ENCODE data around the gene SPINK1.

The SPINK1 gene

DNA sequence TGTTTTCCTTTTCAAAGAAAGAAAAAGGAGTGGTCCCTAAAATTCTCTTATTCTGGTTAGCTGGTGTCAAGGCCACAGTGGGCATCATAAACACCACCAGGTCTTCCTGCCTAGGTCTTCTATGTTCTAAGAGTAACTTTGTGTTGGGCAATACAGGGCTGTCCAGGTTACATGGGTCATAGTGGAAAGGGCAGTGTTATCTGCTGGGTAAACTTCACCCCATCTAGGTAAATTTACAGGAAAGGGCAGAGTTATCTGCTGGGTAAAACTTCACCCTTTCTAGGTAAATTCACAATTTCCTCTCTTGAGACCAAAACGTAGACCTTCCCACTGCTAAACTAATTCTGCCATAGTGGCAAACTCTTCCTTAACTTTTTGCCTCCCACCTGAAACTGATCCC lies 30.0 kb downstream of the SPINK1 start:
- DNase-seq: no peak
- Histone ChIP-seq H3K23ac (ENCODE audit: low read length) (no peak overlapping the region), H4K8ac (ENCODE audit: low read depth, low read length) (no peak overlapping the region), H3K4ac (ENCODE audit: low read depth, low read length) (no peak overlapping the region), H3K56ac (ENCODE audit: low read length) (no peak overlapping the region), H4K5ac (ENCODE audit: low read length) (no peak overlapping the region), H2BK120ac (ENCODE audit: low read depth, low read length) (no peak overlapping the region), H2BK5ac (ENCODE audit: low read length) (no peak overlapping the region), H2BK15ac (replicated peaks; ENCODE audit: low read depth) (no peak overlapping the region), H3K4me3 (ENCODE audit: low read length) (no peak overlapping the region), H3K27ac (ENCODE audit: low read depth, low read length) (no peak overlapping the region), H3K79me2 (ENCODE audit: control insufficient read depth, insufficient read depth, low read length) (no peaks in the 10 kb centered on the region), H2AK5ac (ENCODE audit: low read length) (no peak overlapping the region), H3K4me1 (ENCODE audit: control insufficient read depth, low read depth, low read length) (no peaks in the 10 kb centered on the region), H3K4me2 (ENCODE audit: low read length) (no peak overlapping the region), H3K79me1 (ENCODE audit: low read length) (no peaks in the 10 kb centered on the region), H3K36me3 (ENCODE audit: control insufficient read depth, insufficient read depth, low read length) (no peaks in the 10 kb centered on the region), H3K27me3 (ENCODE audit: insufficient read depth, low read length, poor library complexity) (no peaks in the 10 kb centered on the region), H3K9ac (ENCODE audit: low read length) (no peak overlapping the region), H3K18ac (ENCODE audit: low read length) (no peak overlapping the region)
- no CpG with 5 or more reads among the region's 1 CpG for WGBS (ENCODE audit: extremely low coverage, insufficient coverage, low lambda C conversion rate)

DNA sequence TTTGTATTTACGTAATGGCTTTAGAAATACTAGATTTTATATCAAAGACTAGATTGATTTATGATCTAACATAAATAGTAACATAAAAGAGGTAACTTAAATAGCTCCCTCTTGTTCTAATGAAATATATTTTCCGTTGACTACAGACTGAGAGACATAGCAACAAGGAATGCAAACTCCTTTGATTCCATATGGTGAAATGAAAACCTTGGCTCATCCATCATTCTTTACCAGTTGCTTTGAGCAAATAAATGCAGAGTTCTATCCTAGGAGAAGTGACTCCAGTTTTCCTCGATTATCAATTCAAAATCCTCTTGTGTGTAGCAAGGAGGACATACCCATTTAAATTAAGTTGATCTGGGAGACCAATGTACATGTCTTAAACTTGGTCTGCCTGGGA lies 31.0 kb downstream of the SPINK1 start:
- Histone ChIP-seq H3K27ac (ENCODE audit: low read depth, low read length) (no peak overlapping the region), H4K5ac (ENCODE audit: low read length) (no peak overlapping the region), H3K9ac (ENCODE audit: low read length) (no peak overlapping the region), H3K4me2 (ENCODE audit: low read length) (no peak overlapping the region), H3K56ac (ENCODE audit: low read length) (no peak overlapping the region), H3K27me3 (ENCODE audit: insufficient read depth, low read length, poor library complexity) (no peaks in the 10 kb centered on the region), H3K79me1 (ENCODE audit: low read length) (no peaks in the 10 kb centered on the region), H2AK5ac (ENCODE audit: low read length) (no peak overlapping the region), H4K8ac (ENCODE audit: low read depth, low read length) (no peak overlapping the region), H2BK15ac (replicated peaks; ENCODE audit: low read depth) (no peak overlapping the region), H3K4ac (ENCODE audit: low read depth, low read length) (no peak overlapping the region), H3K4me3 (ENCODE audit: low read length) (no peak overlapping the region), H3K36me3 (ENCODE audit: control insufficient read depth, insufficient read depth, low read length) (no peaks in the 10 kb centered on the region), H3K4me1 (ENCODE audit: control insufficient read depth, low read depth, low read length) (no peaks in the 10 kb centered on the region), H3K18ac (ENCODE audit: low read length) (no peak overlapping the region), H3K23ac (ENCODE audit: low read length) (no peak overlapping the region), H2BK120ac (ENCODE audit: low read depth, low read length) (no peak overlapping the region), H3K79me2 (ENCODE audit: control insufficient read depth, insufficient read depth, low read length) (no peaks in the 10 kb centered on the region), H2BK5ac (ENCODE audit: low read length) (no peak overlapping the region)
- DNase-seq: no peak
- no CpG with 5 or more reads among the region's 3 CpGs for WGBS (ENCODE audit: extremely low coverage, insufficient coverage, low lambda C conversion rate)

DNA sequence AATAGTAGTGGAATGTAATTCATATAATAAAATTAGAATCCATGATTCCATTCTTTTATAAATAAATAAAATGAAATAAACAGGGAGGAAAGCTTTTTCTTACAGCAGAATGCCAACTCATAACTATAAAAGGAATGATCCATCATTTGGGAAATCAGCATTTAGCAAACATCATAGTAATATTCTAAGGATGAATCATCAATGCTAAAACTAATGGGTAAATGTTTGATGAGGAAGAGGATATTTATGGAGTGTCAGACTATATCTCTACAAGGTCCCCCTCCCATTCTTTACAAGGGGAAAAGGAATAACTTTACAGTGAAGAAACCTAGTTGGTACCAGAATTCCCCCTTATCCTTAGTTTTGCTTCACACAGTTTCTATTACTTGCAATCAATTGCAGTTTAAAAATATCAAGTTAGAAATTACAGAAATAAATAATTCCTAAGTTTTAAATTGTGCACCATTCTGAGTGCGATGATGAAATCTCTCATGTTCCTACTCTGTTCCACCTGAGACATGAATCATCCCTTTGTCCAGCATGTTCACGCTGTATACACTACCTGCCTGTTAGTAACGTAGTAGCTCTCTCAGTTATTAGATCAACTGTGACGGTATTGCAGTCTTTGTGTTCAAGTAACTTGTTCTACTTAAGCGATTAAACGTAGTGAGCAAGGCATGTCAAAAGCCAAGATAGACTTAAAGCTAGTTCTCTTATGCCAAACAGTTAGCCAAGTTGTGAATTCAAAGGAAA lies 34.7 kb downstream of the SPINK1 start:
- Histone ChIP-seq H4K8ac (ENCODE audit: low read depth, low read length) (no peak overlapping the region), H3K4me3 (ENCODE audit: low read length) (no peak overlapping the region), H3K36me3 (ENCODE audit: control insufficient read depth, insufficient read depth, low read length) (no peaks in the 10 kb centered on the region), H3K4ac (ENCODE audit: low read depth, low read length) (no peak overlapping the region), H3K23ac (ENCODE audit: low read length) (no peak overlapping the region), H2AK5ac (ENCODE audit: low read length) (no peak overlapping the region), H3K18ac (ENCODE audit: low read length) (no peak overlapping the region), H3K4me1 (ENCODE audit: control insufficient read depth, low read depth, low read length) (no peaks in the 10 kb centered on the region), H3K9ac (ENCODE audit: low read length) (no peak overlapping the region), H3K79me2 (ENCODE audit: control insufficient read depth, insufficient read depth, low read length) (no peaks in the 10 kb centered on the region), H2BK15ac (replicated peaks; ENCODE audit: low read depth) (no peak overlapping the region), H2BK120ac (ENCODE audit: low read depth, low read length) (no peak overlapping the region), H2BK5ac (ENCODE audit: low read length) (no peak overlapping the region), H3K27me3 (ENCODE audit: insufficient read depth, low read length, poor library complexity) (no peaks in the 10 kb centered on the region), H3K4me2 (ENCODE audit: low read length) (no peak overlapping the region), H3K27ac (ENCODE audit: low read depth, low read length) (no peak overlapping the region), H4K5ac (ENCODE audit: low read length) (no peak overlapping the region), H3K56ac (ENCODE audit: low read length) (no peak overlapping the region), H3K79me1 (ENCODE audit: low read length) (no peaks in the 10 kb centered on the region)
- no peak for DNase-seq
- no CpG with 5 or more reads among the region's 6 CpGs for WGBS (ENCODE audit: extremely low coverage, insufficient coverage, low lambda C conversion rate)

DNA sequence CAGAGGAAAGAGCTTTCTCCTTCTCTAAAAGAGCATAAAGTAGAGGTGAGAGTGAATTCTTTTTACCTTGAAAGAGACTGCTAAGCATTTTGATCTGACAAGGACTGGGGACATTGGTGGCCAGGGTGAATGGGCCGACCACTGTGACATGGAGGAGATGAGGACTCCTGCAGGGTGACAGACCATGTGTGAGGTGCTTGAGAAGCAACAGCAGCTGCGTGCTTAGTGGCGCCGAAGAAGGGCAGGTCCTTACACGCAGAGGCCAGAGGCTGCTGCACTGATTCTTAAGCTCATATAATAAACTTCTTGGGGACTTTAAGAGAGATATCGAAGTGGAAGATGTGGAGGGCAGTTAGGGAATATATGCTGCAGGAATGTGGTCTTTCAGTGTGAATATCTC lies 40.3 kb downstream of the SPINK1 start:
- Histone ChIP-seq H3K79me1 (ENCODE audit: low read length) (no peaks in the 10 kb centered on the region), H3K27ac (ENCODE audit: low read depth, low read length) (no peak overlapping the region), H3K36me3 (ENCODE audit: control insufficient read depth, insufficient read depth, low read length) (no peaks in the 10 kb centered on the region), H3K4me3 (ENCODE audit: low read length) (no peak overlapping the region), H4K8ac (ENCODE audit: low read depth, low read length) (no peak overlapping the region), H3K27me3 (ENCODE audit: insufficient read depth, low read length, poor library complexity) (no peaks in the 10 kb centered on the region), H3K56ac (ENCODE audit: low read length) (no peak overlapping the region), H3K79me2 (ENCODE audit: control insufficient read depth, insufficient read depth, low read length) (no peaks in the 10 kb centered on the region), H3K9ac (ENCODE audit: low read length) (no peak overlapping the region), H2BK120ac (ENCODE audit: low read depth, low read length) (no peak overlapping the region), H3K4ac (ENCODE audit: low read depth, low read length) (no peak overlapping the region), H3K4me1 (ENCODE audit: control insufficient read depth, low read depth, low read length) (no peaks in the 10 kb centered on the region), H4K5ac (ENCODE audit: low read length) (no peak overlapping the region), H3K4me2 (ENCODE audit: low read length) (no peak overlapping the region), H2BK15ac (replicated peaks; ENCODE audit: low read depth) (no peak overlapping the region), H3K23ac (ENCODE audit: low read length) (no peak overlapping the region), H2AK5ac (ENCODE audit: low read length) (no peak overlapping the region), H2BK5ac (ENCODE audit: low read length) (no peak overlapping the region), H3K18ac (ENCODE audit: low read length) (no peak overlapping the region)
- no peak for DNase-seq
- WGBS (ENCODE audit: extremely low coverage, insufficient coverage, low lambda C conversion rate): no CpG with 5 or more reads among the region's 6 CpGs

DNA sequence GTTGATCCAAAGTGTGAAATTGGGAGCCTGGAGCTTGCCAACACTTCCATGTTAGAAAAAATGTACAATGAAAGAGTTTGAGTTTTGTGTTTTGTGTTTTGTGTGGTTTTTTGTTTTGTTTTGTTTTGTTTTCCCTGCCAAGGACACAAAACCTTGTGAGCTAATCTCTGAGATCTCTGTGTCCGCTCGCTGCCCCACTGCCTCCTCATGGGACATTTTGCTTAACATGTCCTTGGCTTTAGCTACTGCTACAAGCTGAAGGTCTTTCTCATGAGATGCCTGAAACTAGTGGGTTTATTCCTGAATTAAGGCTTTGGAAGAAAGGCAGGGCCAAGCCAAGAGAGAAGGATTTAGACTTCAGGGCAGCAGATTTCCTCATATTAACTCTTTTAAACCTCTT lies 41.7 kb downstream of the SPINK1 start:
- Histone ChIP-seq H3K27ac (ENCODE audit: low read depth, low read length) (no peak overlapping the region), H3K79me1 (ENCODE audit: low read length) (no peaks in the 10 kb centered on the region), H3K23ac (ENCODE audit: low read length) (no peak overlapping the region), H3K56ac (ENCODE audit: low read length) (no peak overlapping the region), H2BK15ac (replicated peaks; ENCODE audit: low read depth) (no peak overlapping the region), H3K18ac (ENCODE audit: low read length) (no peak overlapping the region), H3K36me3 (ENCODE audit: control insufficient read depth, insufficient read depth, low read length) (no peaks in the 10 kb centered on the region), H2AK5ac (ENCODE audit: low read length) (no peak overlapping the region), H3K4me3 (ENCODE audit: low read length) (no peak overlapping the region), H3K4me2 (ENCODE audit: low read length) (no peak overlapping the region), H3K79me2 (ENCODE audit: control insufficient read depth, insufficient read depth, low read length) (no peaks in the 10 kb centered on the region), H3K9ac (ENCODE audit: low read length) (no peak overlapping the region), H4K8ac (ENCODE audit: low read depth, low read length) (no peak overlapping the region), H4K5ac (ENCODE audit: low read length) (no peak overlapping the region), H3K4me1 (ENCODE audit: control insufficient read depth, low read depth, low read length) (no peaks in the 10 kb centered on the region), H2BK120ac (ENCODE audit: low read depth, low read length) (no peak overlapping the region), H3K27me3 (ENCODE audit: insufficient read depth, low read length, poor library complexity) (no peaks in the 10 kb centered on the region), H2BK5ac (ENCODE audit: low read length) (no peak overlapping the region), H3K4ac (ENCODE audit: low read depth, low read length) (no peak overlapping the region)
- no peak for DNase-seq
- whole genome bisulfite sequencing (ENCODE audit: extremely low coverage, insufficient coverage, low lambda C conversion rate): no CpG with 5 or more reads among the region's 2 CpGs

DNA sequence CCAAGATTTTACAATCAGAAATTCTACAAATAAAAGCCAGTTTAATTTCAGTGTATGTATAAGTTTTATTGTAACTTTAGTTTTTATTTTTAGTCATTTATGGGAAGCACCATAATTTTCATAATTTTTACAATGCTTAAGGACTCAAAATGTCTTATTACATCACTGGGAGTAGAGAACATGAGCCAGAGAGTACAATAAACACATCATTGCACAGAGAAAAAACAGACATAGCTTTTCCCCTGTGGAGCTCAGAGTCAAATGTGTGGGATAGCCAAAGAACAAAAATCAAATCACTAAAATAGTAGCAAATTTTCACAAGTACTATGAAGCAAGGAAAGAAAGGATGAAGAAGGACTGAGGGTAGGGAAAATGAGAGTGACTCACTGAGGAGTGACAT lies 43.4 kb downstream of the SPINK1 start:
- Histone ChIP-seq H3K27ac (ENCODE audit: low read depth, low read length) (no peak overlapping the region), H2BK15ac (replicated peaks; ENCODE audit: low read depth) (no peak overlapping the region), H3K56ac (ENCODE audit: low read length) (no peak overlapping the region), H3K18ac (ENCODE audit: low read length) (no peak overlapping the region), H2BK120ac (ENCODE audit: low read depth, low read length) (no peak overlapping the region), H3K79me2 (ENCODE audit: control insufficient read depth, insufficient read depth, low read length) (no peaks in the 10 kb centered on the region), H2AK5ac (ENCODE audit: low read length) (no peak overlapping the region), H3K4me1 (ENCODE audit: control insufficient read depth, low read depth, low read length) (no peaks in the 10 kb centered on the region), H3K4me2 (ENCODE audit: low read length) (no peak overlapping the region), H3K79me1 (ENCODE audit: low read length) (no peaks in the 10 kb centered on the region), H3K27me3 (ENCODE audit: insufficient read depth, low read length, poor library complexity) (no peaks in the 10 kb centered on the region), H4K8ac (ENCODE audit: low read depth, low read length) (no peak overlapping the region), H3K36me3 (ENCODE audit: control insufficient read depth, insufficient read depth, low read length) (no peaks in the 10 kb centered on the region), H3K23ac (ENCODE audit: low read length) (no peak overlapping the region), H3K4me3 (ENCODE audit: low read length) (no peak overlapping the region), H3K9ac (ENCODE audit: low read length) (no peak overlapping the region), H3K4ac (ENCODE audit: low read depth, low read length) (no peak overlapping the region), H4K5ac (ENCODE audit: low read length) (no peak overlapping the region), H2BK5ac (ENCODE audit: low read length) (no peak overlapping the region)
- DNase-seq: no peak

Measured in mesendoderm (in vitro differentiated cells).